ENCODE measurements around the gene YWHAQ. TPM values are rescaled to one million over a fixed set of nuclear protein-coding genes. Genes with fewer than 3 reads are reported as not detected.
"Not testable (repeated sequence)": the region's sequence is repeated elsewhere in the genome, so short reads cannot be mapped to it uniquely, and the experiment has no call there.

YWHAQ gene
- total RNA-seq, 1 donor from 2014 or later = 311 TPM

DNA sequence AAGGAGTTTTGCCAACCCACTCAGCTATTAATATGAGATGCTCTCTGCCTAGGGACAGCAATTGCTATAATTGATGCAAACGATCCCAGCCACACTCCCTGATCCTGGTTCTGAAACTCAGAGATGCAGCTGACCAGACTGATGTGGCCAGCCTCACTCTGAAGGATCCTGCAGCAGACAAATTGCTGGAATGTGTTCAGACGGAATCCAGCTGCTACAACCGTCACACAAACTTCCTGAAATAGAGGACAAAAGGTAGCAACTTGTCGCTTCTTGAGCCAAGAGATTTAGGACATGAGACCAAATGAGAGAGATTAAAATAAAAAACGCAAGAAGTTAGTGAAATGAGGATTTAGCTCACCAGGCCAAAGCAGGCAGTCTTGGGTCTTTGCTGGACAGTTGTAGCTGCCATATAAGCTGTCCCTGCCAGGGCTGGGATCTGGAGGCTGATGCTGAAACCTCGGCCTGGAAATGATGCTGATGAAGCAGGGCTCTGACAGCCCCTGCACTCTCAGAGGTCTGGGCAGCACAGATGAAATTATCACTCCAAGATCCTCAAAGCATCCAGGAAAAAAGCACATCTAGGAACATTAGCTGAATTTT lies 8.3 kb upstream of the YWHAQ start:
- Mint-ChIP-seq H3K27ac (no peak overlapping the region), H3K9me3 (no peaks in the 10 kb centered on the region), H3K27me3 (ENCODE audit: insufficient read depth) (peaks cover 11% of the 10 kb centered on the region), H3K4me3 (no peak overlapping the region), H3K36me3 (ENCODE audit: low read depth) (peaks cover 2% of the 10 kb centered on the region), H3K4me1 (ENCODE audit: low read depth) (peaks cover 26% of the 10 kb centered on the region)
- intact Hi-C loops (cut with micrococcal nuclease) = loop anchor here (10.0 kb wide), 1 partner anchor 806 kb away; the partner anchor contains the start of gene ODC1
- DNase-seq (ENCODE audit: low spot score) = no peak

DNA sequence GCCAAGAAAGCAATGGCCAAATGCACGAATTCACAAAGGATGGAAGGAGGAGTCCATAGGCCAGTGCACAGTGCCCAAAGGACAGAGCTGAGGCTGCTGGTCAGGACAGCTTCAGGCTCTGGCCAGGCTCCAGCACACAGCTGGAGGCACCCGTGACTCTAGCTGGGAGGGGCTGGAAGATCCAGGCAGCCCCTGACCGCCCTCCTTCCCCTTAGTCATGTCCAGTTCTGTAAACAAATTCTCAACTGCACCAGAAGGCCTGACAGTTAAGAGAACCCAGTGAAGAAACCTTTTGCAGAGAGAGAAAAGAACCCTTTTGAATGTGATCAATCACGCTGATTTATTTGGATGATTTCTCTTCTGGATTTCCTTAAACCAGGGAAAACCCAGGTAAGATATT lies 7.7 kb upstream of the YWHAQ start:
- no peaks in the 10 kb centered on the region for H3K9me3 Mint-ChIP-seq
- peaks cover 22% of the 10 kb centered on the region for H3K4me1 Mint-ChIP-seq (ENCODE audit: low read depth)
- peaks cover 12% of the 10 kb centered on the region for H3K27me3 Mint-ChIP-seq (ENCODE audit: insufficient read depth)
- no peak overlapping the region for H3K4me3 Mint-ChIP-seq
- intact Hi-C loops (cut with micrococcal nuclease) = loop anchor here (10.0 kb wide), 1 partner anchor 806 kb away; the partner anchor contains the start of gene ODC1
- H3K36me3 Mint-ChIP-seq (ENCODE audit: low read depth) = peaks cover 2% of the 10 kb centered on the region
- DNase-seq (ENCODE audit: low spot score) = no peak
- no peak overlapping the region for H3K27ac Mint-ChIP-seq

DNA sequence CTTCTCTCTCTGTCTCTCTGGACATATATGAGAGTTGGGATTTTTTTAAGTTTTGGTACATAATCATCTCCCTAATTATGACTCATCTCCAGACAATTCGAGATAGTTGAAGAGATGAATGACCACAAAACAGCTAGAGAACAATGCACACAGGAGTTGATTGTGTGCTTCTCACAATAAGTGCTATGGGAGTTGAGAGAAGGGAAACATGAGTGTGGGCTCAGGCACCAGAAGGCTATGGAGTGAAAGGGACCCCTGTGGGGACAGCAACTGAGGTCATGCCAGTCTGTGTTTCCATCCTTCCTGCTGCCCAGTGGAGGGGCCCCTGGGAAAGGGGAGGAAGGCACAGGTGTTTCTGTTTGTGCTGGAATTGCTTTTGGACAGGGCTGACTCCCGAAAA lies 6.5 kb upstream of the YWHAQ start:
- H3K9me3 Mint-ChIP-seq = no peaks in the 10 kb centered on the region

DNA sequence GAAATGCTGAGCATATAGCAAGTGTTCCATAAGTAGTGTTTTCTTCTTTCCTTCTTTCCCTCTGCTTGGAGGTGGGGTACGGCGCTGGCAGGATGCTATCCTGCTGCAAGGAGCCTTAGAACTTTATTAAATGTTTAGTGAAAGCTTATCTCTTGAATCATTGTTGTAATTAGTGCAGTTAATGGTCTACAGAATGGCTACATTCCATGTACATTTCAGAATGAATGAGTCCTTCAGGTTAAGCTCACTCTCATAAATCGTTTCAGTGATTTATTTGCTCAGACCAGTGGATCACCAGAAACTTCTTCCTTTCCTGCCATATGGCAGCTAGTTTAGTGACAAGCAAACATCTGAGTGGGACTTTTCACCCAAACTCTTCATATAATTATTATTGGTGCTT lies 3.3 kb upstream of the YWHAQ start:
- DNase-seq (ENCODE audit: low spot score) = no peak
- Mint-ChIP-seq H3K36me3 (ENCODE audit: low read depth) (peaks cover 8% of the 10 kb centered on the region), H3K4me1 (ENCODE audit: low read depth) (peaks cover 13% of the 10 kb centered on the region), H3K4me3 (no peak overlapping the region), H3K9me3 (no peaks in the 10 kb centered on the region), H3K27ac (no peak overlapping the region), H3K27me3 (ENCODE audit: insufficient read depth) (peaks cover 12% of the 10 kb centered on the region)
- intact Hi-C loops (cut with micrococcal nuclease) = loop anchor here (10.0 kb wide), 1 partner anchor 811 kb away; the partner anchor contains the start of gene ODC1

More for the DNA sequence above, 6.5 kb upstream of the YWHAQ start:
- Mint-ChIP-seq H3K4me3 (no peak overlapping the region), H3K4me1 (ENCODE audit: low read depth) (peaks cover 17% of the 10 kb centered on the region), H3K36me3 (ENCODE audit: low read depth) (peaks cover 2% of the 10 kb centered on the region), H3K27ac (no peak overlapping the region), H3K27me3 (ENCODE audit: insufficient read depth) (peaks cover 12% of the 10 kb centered on the region)
- no peak for DNase-seq (ENCODE audit: low spot score)
- intact Hi-C loops (cut with micrococcal nuclease) = loop anchor here (10.0 kb wide), 1 partner anchor 807 kb away; the partner anchor contains the start of gene ODC1

DNA sequence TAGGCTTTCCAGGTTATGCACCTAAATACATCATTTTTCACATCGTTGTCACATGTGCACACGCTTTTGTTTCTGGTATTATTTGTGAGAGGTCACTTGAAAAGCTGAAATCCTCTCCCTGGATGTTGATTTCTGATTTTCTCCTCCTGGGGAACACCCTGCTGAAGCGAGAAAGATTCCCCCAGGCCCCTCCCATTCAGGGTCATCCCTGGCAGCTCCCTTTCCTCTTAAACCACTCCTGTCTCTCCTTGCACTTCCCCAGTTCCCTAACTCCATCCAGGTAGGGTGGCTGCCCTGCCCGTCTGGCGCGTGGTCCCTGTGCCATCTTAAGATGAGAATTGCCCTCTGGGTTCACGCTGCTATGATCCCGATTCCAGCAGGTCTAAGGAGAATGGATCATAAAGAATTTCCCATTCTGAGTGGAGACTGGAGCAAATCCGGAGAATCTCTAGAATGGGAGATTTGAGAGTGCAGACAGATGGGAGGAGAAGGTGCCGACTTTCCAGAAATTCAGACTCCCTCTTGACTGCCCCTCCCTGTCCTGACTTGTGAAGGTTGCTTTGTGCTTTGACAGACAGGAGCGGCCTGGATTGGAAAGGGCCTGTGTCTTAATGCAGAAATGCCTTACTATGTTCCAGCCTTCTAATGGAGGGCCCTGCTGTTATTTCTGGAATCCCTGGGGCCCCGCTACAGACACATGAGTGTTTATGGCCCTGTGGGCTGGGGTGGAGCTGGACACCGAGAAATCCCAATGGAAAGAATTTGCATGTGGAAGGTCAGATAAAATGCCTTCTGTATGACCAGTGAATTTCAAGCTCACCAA lies 1.3 kb upstream of the YWHAQ start:
- H3K27ac Mint-ChIP-seq = peak overlapping the region; percentile 56
- H3K4me3 Mint-ChIP-seq = peak overlapping the region; percentile 86
- DNase-seq (ENCODE audit: low spot score) = no peak
- peaks cover 34% of the 10 kb centered on the region for H3K4me1 Mint-ChIP-seq (ENCODE audit: low read depth)
- intact Hi-C loops (cut with micrococcal nuclease) = loop anchor here (1.0 to 10.0 kb wide), 11 partner anchors 23 to 813 kb away; partner anchors contain the start of genes ADAM17, CPSF3, IAH1 and ITGB1BP1
- peaks cover 28% of the 10 kb centered on the region for H3K36me3 Mint-ChIP-seq (ENCODE audit: low read depth)
- H3K9me3 Mint-ChIP-seq = no peaks in the 10 kb centered on the region
- peaks cover 12% of the 10 kb centered on the region for H3K27me3 Mint-ChIP-seq (ENCODE audit: insufficient read depth)

DNA sequence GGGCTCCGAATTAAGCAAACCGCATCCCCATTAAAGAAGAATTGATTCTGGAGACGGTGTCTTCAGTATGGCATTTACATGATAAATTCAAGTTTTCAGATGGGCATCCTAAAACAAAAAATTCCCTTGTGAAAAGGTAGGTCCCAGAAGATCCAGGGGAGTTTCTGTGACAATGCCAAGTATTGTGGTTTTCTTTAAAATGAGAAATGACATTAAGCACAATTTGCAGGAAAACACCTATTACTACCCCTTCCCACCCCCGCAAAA lies 689 bp upstream of the YWHAQ start:
- Mint-ChIP-seq H3K27me3 (ENCODE audit: insufficient read depth) (peaks cover 10% of the 10 kb centered on the region), H3K4me3 (peak overlapping the region; percentile 86)
- no peak for DNase-seq (ENCODE audit: low spot score)

DNA sequence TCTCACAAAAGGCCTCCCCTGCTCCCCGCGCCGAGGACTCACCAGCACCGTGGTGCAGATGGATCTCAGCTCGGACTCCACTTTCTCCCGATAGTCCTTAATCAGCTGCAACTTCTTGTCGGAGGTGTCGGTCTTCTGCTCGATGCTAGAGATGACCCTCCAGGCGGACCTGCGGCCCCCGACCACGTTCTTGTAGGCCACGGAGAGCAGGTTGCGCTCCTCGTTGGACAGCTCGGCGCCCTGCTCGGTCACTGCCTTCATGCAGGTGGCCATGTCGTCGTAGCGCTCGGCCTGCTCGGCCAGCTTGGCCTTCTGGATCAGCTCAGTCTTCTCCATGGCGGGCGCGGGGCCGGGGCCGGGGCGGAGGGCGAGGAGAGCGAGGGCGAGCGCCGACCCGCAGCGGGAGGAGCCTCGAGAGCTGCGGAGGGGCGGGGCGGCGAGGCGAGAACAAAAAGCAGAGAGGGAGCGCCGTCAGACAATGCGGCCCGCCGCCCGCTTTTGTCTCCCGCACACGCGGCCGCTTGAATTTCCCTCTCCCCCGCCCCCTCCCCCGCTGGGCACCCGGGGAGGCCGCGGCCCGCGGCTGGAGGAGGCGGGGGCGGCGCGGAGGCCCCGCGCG lies 571 bp downstream of the YWHAQ start:
- Mint-ChIP-seq H3K27me3 (ENCODE audit: insufficient read depth) (peaks cover 9% of the 10 kb centered on the region), H3K27ac (peak overlapping the region; percentile 91), H3K4me1 (ENCODE audit: low read depth) (peaks cover 52% of the 10 kb centered on the region), H3K4me3 (peak overlapping the region; percentile 97), H3K9me3 (no peaks in the 10 kb centered on the region), H3K36me3 (ENCODE audit: low read depth) (peaks cover 43% of the 10 kb centered on the region)
- intact Hi-C loops (cut with micrococcal nuclease) = loop anchor here (1.0 to 10.0 kb wide), 5 partner anchors 73 to 815 kb away; partner anchors contain the start of genes IAH1, KLF11, ODC1 and TAF1B
- peak; percentile 75 for DNase-seq (ENCODE audit: low spot score)

More for the DNA sequence above, 689 bp upstream of the YWHAQ start:
- peaks cover 40% of the 10 kb centered on the region for H3K4me1 Mint-ChIP-seq (ENCODE audit: low read depth)
- peaks cover 33% of the 10 kb centered on the region for H3K36me3 Mint-ChIP-seq (ENCODE audit: low read depth)
- H3K9me3 Mint-ChIP-seq = no peaks in the 10 kb centered on the region
- intact Hi-C loops (cut with micrococcal nuclease) = loop anchor here (1.0 to 10.0 kb wide), 11 partner anchors 23 to 813 kb away; partner anchors contain the start of genes ADAM17, CPSF3, IAH1 and ITGB1BP1
- peak overlapping the region; percentile 93 for H3K27ac Mint-ChIP-seq

DNA sequence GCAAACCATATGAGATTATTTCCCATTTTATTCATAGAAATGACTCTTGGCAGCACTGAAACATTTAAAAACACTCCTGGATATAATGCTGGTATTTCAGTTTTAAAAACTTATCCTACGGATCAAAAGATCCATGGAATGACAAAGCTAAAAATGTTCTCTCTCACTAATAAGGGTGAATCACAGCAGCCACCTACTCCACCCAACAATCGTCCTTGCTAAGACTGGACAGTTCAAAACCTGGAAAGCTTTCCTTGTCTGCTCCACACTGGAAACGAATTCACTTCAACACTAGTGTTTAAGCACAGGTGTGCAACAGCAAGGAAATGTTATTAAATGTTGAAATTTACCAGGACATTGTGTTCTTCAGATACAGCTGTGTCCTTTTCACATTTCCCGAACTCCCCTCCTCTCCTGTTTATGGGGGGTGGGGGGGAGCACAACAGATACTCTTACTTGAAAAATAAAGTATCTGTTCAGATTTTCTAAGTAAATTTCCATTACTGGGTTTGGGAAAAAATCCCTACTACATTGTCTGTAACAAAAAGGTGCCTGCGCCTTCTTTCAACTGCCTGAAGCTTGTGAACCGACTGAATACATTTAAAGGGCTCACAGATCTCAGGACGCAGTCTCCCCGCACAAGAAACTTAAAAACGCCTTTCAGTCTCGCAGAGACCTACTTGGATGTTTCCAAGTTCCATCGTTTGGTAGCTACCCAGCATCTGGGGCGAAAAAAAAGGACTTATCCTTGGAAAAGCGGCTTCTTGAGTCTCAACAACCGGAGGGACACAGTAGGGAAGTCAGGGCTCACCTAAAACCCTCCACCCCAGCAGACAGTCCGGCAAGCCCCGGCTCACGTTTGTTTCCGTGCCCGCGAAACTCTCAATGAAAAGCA lies 1.3 kb downstream of the YWHAQ start:
- H3K4me1 Mint-ChIP-seq (ENCODE audit: low read depth) = peaks cover 54% of the 10 kb centered on the region
- peak overlapping the region; percentile 91 for H3K27ac Mint-ChIP-seq
- peak overlapping the region; percentile 97 for H3K4me3 Mint-ChIP-seq
- peaks cover 3% of the 10 kb centered on the region for H3K27me3 Mint-ChIP-seq (ENCODE audit: insufficient read depth)
- no peak for DNase-seq (ENCODE audit: low spot score)
- peaks cover 44% of the 10 kb centered on the region for H3K36me3 Mint-ChIP-seq (ENCODE audit: low read depth)
- no peaks in the 10 kb centered on the region for H3K9me3 Mint-ChIP-seq
- intact Hi-C loops (cut with micrococcal nuclease) = loop anchor here (1.0 to 10.0 kb wide), 5 partner anchors 74 to 815 kb away; partner anchors contain the start of genes IAH1, KLF11, ODC1 and TAF1B

DNA sequence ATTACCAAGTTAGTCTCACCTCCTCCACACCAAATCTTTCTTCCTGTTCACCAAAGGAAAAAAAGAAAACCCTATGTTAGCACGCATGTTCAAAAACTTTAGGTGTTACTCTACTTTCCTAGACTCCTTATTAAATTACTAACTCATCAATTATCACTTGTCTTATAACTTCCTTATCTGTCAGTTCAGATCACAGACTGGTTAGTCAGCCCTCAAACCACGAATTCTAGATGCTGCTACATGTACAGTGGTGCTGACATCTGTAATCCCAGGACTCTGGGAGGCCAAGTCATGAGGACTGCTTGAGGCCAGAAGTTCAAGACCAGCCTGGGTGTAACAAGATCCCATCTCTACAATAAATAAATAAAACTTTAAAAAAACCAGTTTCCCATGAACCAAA lies 3.5 kb downstream of the YWHAQ start:
- no peaks in the 10 kb centered on the region for H3K27me3 Mint-ChIP-seq (ENCODE audit: insufficient read depth)
- no peak for DNase-seq (ENCODE audit: low spot score)
- peaks cover 55% of the 10 kb centered on the region for H3K36me3 Mint-ChIP-seq (ENCODE audit: low read depth)
- no peaks in the 10 kb centered on the region for H3K9me3 Mint-ChIP-seq
- intact Hi-C loops (cut with micrococcal nuclease) = no loop called here
- H3K27ac Mint-ChIP-seq = peak overlapping the region; percentile 47
- peaks cover 69% of the 10 kb centered on the region for H3K4me1 Mint-ChIP-seq (ENCODE audit: low read depth)
- H3K4me3 Mint-ChIP-seq = peak overlapping the region; percentile 23

DNA sequence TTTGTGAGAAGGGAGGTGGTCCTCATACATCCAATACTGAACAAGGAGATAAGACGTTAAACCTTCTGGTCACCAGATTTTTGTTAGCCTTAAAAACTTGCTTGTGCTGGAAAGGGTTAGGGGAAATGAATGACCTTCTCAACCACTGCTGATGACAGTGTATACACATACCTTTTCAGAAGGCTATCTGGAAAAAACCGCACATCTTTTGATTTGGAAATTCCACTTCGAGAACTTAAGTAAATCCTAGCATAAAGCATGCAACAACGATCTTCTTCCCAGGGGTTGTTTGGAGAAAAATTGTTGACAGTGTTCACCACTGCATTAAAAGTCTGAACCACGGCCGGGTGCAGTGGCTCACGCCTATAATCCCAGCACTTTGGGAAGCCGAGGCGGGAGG lies 7.6 kb downstream of the YWHAQ start:
- Mint-ChIP-seq H3K4me1 (ENCODE audit: low read depth) (peaks cover 87% of the 10 kb centered on the region), H3K9me3 (no peaks in the 10 kb centered on the region), H3K4me3 (no peak overlapping the region), H3K27ac (no peak overlapping the region), H3K27me3 (ENCODE audit: insufficient read depth) (no peaks in the 10 kb centered on the region), H3K36me3 (ENCODE audit: low read depth) (peaks cover 53% of the 10 kb centered on the region)
- no peak for DNase-seq (ENCODE audit: low spot score)
- intact Hi-C loops (cut with micrococcal nuclease) = no loop called here

DNA sequence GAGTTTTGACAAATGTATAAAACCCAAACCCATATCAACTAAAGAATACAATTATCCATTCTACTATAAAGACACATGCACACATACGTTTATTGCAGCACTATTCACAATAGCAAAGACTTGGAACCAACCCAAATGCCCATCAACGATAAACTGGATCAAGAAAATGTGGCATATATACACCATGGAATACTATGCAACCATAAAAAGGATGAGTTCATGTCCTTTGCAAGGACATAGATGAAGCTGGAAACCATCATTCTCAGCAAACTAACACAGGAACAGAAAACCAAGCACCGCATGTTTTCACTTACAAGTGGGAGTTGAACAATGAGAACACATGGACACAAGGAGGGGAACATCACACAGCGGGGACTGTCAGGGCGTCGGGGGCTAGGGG lies 9.1 kb downstream of the YWHAQ start:
- H3K27me3 Mint-ChIP-seq (ENCODE audit: insufficient read depth); H3K9me3 Mint-ChIP-seq; intact Hi-C loops (cut with micrococcal nuclease); H3K27ac Mint-ChIP-seq; H3K4me3 Mint-ChIP-seq; DNase-seq (ENCODE audit: low spot score): not testable (repeated sequence)
- Mint-ChIP-seq H3K36me3 (ENCODE audit: low read depth) (peaks cover 48% of the 10 kb centered on the region), H3K4me1 (ENCODE audit: low read depth) (peaks cover 84% of the 10 kb centered on the region)

DNA sequence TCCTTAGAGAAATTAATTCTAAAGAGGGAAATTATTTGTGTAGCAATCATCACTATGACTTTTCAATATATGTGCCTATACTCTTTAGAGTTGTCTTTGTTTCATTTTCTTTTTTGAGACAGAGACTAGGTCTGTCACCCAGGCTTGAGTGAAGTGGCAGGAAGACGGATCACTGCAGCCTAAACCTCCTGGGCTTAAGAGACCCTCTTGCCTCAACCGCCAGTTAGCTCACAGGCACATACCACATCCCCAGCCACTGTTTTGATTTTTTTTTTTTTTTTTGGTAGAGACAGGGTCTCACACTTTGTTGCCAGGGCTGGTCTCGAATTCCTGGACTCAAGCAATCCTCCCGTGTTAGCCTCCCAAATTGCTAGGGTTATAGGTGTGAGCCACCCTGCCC lies 12.4 kb downstream of the YWHAQ start:
- no peak for DNase-seq (ENCODE audit: low spot score)
- Mint-ChIP-seq H3K27ac (peak overlapping the region; percentile 65), H3K36me3 (ENCODE audit: low read depth) (peaks cover 51% of the 10 kb centered on the region), H3K4me1 (ENCODE audit: low read depth) (peaks cover 94% of the 10 kb centered on the region), H3K4me3 (peak overlapping the region; percentile 50), H3K9me3 (no peaks in the 10 kb centered on the region), H3K27me3 (ENCODE audit: insufficient read depth) (no peaks in the 10 kb centered on the region)
- intact Hi-C loops (cut with micrococcal nuclease) = loop anchor here (1.0 kb wide), 1 partner anchor 10 kb away; no protein-coding TSS in a partner anchor
